Measurements from ENCODE around the gene DPP4.

DPP4 gene

GRCh38 chr2:161991991-161992390 lies 82.0 kb downstream of the DPP4 start:
- no peak for DNase-seq (ENCODE audit: low read depth, low spot score)
- H3K36me3 ChIP-seq (ENCODE audit: insufficient read depth, low read length): no peaks in the 10 kb centered on the region
- TF ChIP-seq POLR2AphosphoS5 (IDR thresholded peaks at IDR 0.05; ENCODE audit: borderline replicate concordance, low read depth, low read length) (no peak), FOXP2 (optimal IDR thresholded peaks at IDR 0.05; ENCODE audit: control extremely low read depth, extremely low read length, insufficient read depth) (no peak), EZH2 (IDR thresholded peaks at IDR 0.05) (no peak)
- no peaks in the 10 kb centered on the region for H3K9me3 ChIP-seq (ENCODE audit: low read depth, low read length)
- H3K27ac ChIP-seq: no peak overlapping the region
- H3K9ac ChIP-seq (ENCODE audit: insufficient read length): no peak overlapping the region
- H3K4me3 ChIP-seq: no peak overlapping the region

DNA sequence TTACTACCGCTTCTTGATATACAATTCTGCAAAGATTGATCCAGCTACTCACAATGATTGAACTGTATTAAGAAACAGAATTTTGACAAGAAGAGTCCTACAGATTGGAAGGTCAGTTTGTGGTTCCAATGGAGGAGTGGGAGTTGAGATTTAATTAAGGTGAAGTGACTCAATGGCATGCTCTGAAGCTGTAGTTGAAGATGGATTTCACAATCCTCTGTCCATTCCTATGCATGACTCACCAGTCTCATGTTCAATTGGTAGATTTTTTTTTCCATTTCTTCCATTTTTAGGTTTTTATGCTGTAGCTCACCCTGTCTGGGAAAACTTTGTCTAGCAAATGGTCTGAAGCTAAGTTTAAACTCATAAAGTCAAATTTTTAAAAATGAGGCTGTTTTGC lies 83.3 kb downstream of the DPP4 start:
- Histone ChIP-seq H3K9me3 (ENCODE audit: low read depth, low read length) (no peaks in the 10 kb centered on the region), H3K27ac (no peak overlapping the region), H3K4me3 (no peak overlapping the region), H3K36me3 (ENCODE audit: insufficient read depth, low read length) (no peaks in the 10 kb centered on the region), H3K9ac (ENCODE audit: insufficient read length) (no peak overlapping the region)
- TF ChIP-seq POLR2AphosphoS5 (IDR thresholded peaks at IDR 0.05; ENCODE audit: borderline replicate concordance, low read depth, low read length): no peak
- TF ChIP-seq FOXP2 (optimal IDR thresholded peaks at IDR 0.05; ENCODE audit: control extremely low read depth, extremely low read length, insufficient read depth): no peak
- TF ChIP-seq EZH2 (IDR thresholded peaks at IDR 0.05): no peak
- no peak for DNase-seq (ENCODE audit: low read depth, low spot score)

- Histone ChIP-seq H3K4me3 (no peak overlapping the region), H3K9me3 (ENCODE audit: low read depth, low read length) (no peaks in the 10 kb centered on the region), H3K36me3 (ENCODE audit: insufficient read depth, low read length) (no peaks in the 10 kb centered on the region), H3K9ac (ENCODE audit: insufficient read length) (no peak overlapping the region), H3K27ac (no peak overlapping the region)
- DNase-seq (ENCODE audit: low read depth, low spot score): no peak
- TF ChIP-seq POLR2AphosphoS5 (IDR thresholded peaks at IDR 0.05; ENCODE audit: borderline replicate concordance, low read depth, low read length): no peak
- no peak for TF ChIP-seq EZH2 (IDR thresholded peaks at IDR 0.05)
- TF ChIP-seq FOXP2 (optimal IDR thresholded peaks at IDR 0.05; ENCODE audit: control extremely low read depth, extremely low read length, insufficient read depth): no peak
These were observed 84.0 kb downstream of the DPP4 start for GRCh38 chr2:161990036-161990435.

- TF ChIP-seq EZH2 (IDR thresholded peaks at IDR 0.05): no peak
- TF ChIP-seq FOXP2 (optimal IDR thresholded peaks at IDR 0.05; ENCODE audit: control extremely low read depth, extremely low read length, insufficient read depth): no peak
- TF ChIP-seq POLR2AphosphoS5 (IDR thresholded peaks at IDR 0.05; ENCODE audit: borderline replicate concordance, low read depth, low read length): no peak
- Histone ChIP-seq H3K36me3 (ENCODE audit: insufficient read depth, low read length) (no peaks in the 10 kb centered on the region), H3K9ac (ENCODE audit: insufficient read length) (no peak overlapping the region), H3K9me3 (ENCODE audit: low read depth, low read length) (no peaks in the 10 kb centered on the region), H3K4me3 (no peak overlapping the region), H3K27ac (no peak overlapping the region)
- DNase-seq (ENCODE audit: low read depth, low spot score): no peak
These were observed 85.4 kb downstream of the DPP4 start for GRCh38 chr2:161988589-161988988.

DNA sequence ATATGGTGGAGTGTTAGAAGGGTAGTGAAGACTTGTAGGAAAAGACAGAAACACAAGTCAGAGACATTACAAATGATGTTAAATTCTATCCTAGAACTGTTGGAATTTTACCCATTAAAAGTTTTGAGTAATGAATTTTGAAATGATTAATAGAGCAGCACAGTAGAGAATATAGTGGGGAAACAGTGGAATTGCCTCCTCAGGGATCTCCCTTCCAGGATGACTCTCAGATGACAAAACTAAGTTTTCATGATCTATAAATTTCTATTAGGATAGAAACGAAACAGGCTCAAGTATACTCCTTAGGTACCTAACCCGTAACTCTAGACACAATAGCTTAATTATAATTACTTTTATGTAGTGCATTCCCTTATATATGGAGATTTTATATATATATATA lies 86.7 kb downstream of the DPP4 start:
- H3K4me3 ChIP-seq: no peak overlapping the region
- TF ChIP-seq EZH2 (IDR thresholded peaks at IDR 0.05) (no peak), POLR2AphosphoS5 (IDR thresholded peaks at IDR 0.05; ENCODE audit: borderline replicate concordance, low read depth, low read length) (no peak), FOXP2 (optimal IDR thresholded peaks at IDR 0.05; ENCODE audit: control extremely low read depth, extremely low read length, insufficient read depth) (no peak)
- no peaks in the 10 kb centered on the region for H3K9me3 ChIP-seq (ENCODE audit: low read depth, low read length)
- H3K9ac ChIP-seq (ENCODE audit: insufficient read length): no peak overlapping the region
- no peak for DNase-seq (ENCODE audit: low read depth, low spot score)
- H3K36me3 ChIP-seq (ENCODE audit: insufficient read depth, low read length): no peaks in the 10 kb centered on the region
- no peak overlapping the region for H3K27ac ChIP-seq

GRCh38 chr2:161983866-161984265 lies 90.1 kb downstream of the DPP4 start:
- no peak for TF ChIP-seq POLR2AphosphoS5 (IDR thresholded peaks at IDR 0.05; ENCODE audit: borderline replicate concordance, low read depth, low read length)
- no peak for TF ChIP-seq EZH2 (IDR thresholded peaks at IDR 0.05)
- no peak for TF ChIP-seq FOXP2 (optimal IDR thresholded peaks at IDR 0.05; ENCODE audit: control extremely low read depth, extremely low read length, insufficient read depth)
- H3K27ac ChIP-seq: no peak overlapping the region
- H3K4me3 ChIP-seq: no peak overlapping the region
- no peaks in the 10 kb centered on the region for H3K9me3 ChIP-seq (ENCODE audit: low read depth, low read length)
- no peak overlapping the region for H3K9ac ChIP-seq (ENCODE audit: insufficient read length)
- H3K36me3 ChIP-seq (ENCODE audit: insufficient read depth, low read length): no peaks in the 10 kb centered on the region
- DNase-seq (ENCODE audit: low read depth, low spot score): no peak

DNA sequence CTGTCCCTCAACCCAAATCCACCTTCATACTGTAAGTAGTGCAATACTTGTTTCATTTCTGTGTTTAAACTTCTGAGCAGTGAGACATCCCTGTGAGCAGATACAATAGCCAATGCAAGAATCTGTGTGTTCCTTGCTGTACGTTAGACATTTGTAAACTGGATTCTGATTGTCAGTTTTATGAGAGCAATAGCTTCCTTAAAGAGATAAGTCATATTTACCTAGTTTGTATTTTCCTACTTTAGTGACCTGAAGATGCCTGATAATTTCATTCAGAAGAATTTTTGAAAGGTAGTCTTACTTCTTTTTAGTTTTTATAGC lies 90.7 kb downstream of the DPP4 start:
- Histone ChIP-seq H3K9me3 (ENCODE audit: low read depth, low read length) (no peaks in the 10 kb centered on the region), H3K27ac (no peak overlapping the region), H3K9ac (ENCODE audit: insufficient read length) (no peak overlapping the region), H3K36me3 (ENCODE audit: insufficient read depth, low read length) (no peaks in the 10 kb centered on the region), H3K4me3 (no peak overlapping the region)
- no peak for DNase-seq (ENCODE audit: low read depth, low spot score)
- no peak for TF ChIP-seq FOXP2 (optimal IDR thresholded peaks at IDR 0.05; ENCODE audit: control extremely low read depth, extremely low read length, insufficient read depth)

GRCh38 chr2:161982548-161983330 lies 91.3 kb downstream of the DPP4 start:
- Histone ChIP-seq H3K36me3 (ENCODE audit: insufficient read depth, low read length) (no peaks in the 10 kb centered on the region), H3K9me3 (ENCODE audit: low read depth, low read length) (no peaks in the 10 kb centered on the region), H3K4me3 (no peak overlapping the region), H3K27ac (no peak overlapping the region), H3K9ac (ENCODE audit: insufficient read length) (no peak overlapping the region)
- no peak for TF ChIP-seq FOXP2 (optimal IDR thresholded peaks at IDR 0.05; ENCODE audit: control extremely low read depth, extremely low read length, insufficient read depth)
- no peak for TF ChIP-seq EZH2 (IDR thresholded peaks at IDR 0.05)
- no peak for TF ChIP-seq POLR2AphosphoS5 (IDR thresholded peaks at IDR 0.05; ENCODE audit: borderline replicate concordance, low read depth, low read length)
- no peak for DNase-seq (ENCODE audit: low read depth, low spot score)

GRCh38 chr2:161981679-161982250 lies 92.2 kb downstream of the DPP4 start:
- TF ChIP-seq POLR2AphosphoS5 (IDR thresholded peaks at IDR 0.05; ENCODE audit: borderline replicate concordance, low read depth, low read length) (no peak), FOXP2 (optimal IDR thresholded peaks at IDR 0.05; ENCODE audit: control extremely low read depth, extremely low read length, insufficient read depth) (no peak), EZH2 (IDR thresholded peaks at IDR 0.05) (no peak)
- no peak overlapping the region for H3K27ac ChIP-seq

More at GRCh38 chr2:161981679-161982250, 92.2 kb downstream of the DPP4 start:
- Histone ChIP-seq H3K9me3 (ENCODE audit: low read depth, low read length) (no peaks in the 10 kb centered on the region), H3K9ac (ENCODE audit: insufficient read length) (no peak overlapping the region), H3K36me3 (ENCODE audit: insufficient read depth, low read length) (no peaks in the 10 kb centered on the region), H3K4me3 (no peak overlapping the region)
- no peak for DNase-seq (ENCODE audit: low read depth, low spot score)

Measured in SK-N-MC (cell line).